ENCODE data around the gene ZMYND8. TPM values are rescaled to one million over a fixed set of nuclear protein-coding genes. Genes with fewer than 3 reads are reported as not detected.

The ZMYND8 gene
- total and polyA plus RNA-seq, 2 of the 4 experiments (the other 2 are of a cell fraction): 24.0 to 28.2 TPM

GRCh38 chr20:47191074-47191673 is 165.3 kb downstream of the ZMYND8 start:
- H3K27ac ChIP-seq (ENCODE audit: insufficient read depth, low read length): no peak overlapping the region
- no peak overlapping the region for H4K8ac ChIP-seq (ENCODE audit: low read depth in 2 of 2, low read length in 2 of 2)
- H3K4me1 ChIP-seq (ENCODE audit: control insufficient read depth, insufficient read depth, low read length): 0 out of 2 replicates have a peak, but pooled peaks cover under 1% of the 10 kb centered on the region
- H4K5ac ChIP-seq (ENCODE audit: low read depth, low read length): no peak overlapping the region
- no peak overlapping the region for H2BK120ac ChIP-seq (ENCODE audit: low read depth, low read length)
- H3K9me1 ChIP-seq (ENCODE audit: insufficient read depth, low read length): no peaks in the 10 kb centered on the region
- peak; percentile 35 for DNase-seq
- no peaks in the 10 kb centered on the region for H3K27me3 ChIP-seq (ENCODE audit: control insufficient read depth, insufficient read depth, low read length)
- no peak overlapping the region for H2BK5ac ChIP-seq (ENCODE audit: low read depth, low read length, poor library complexity, severe bottlenecking)
- H2AK5ac ChIP-seq (ENCODE audit: low read depth, low read length): no peak overlapping the region; the same call in 1 of the 2 replicates
- dilution Hi-C loops (cut with HindIII; ENCODE audit: low sequenced_read_pairs, unreplicated experiment): no loop called here
- no peak overlapping the region for H3K14ac ChIP-seq (replicated peaks; ENCODE audit: low read depth, low read length)
- no peak overlapping the region for H2AK9ac ChIP-seq (replicated peaks; ENCODE audit: low read depth, low read length, poor library complexity)
- H3K9me3 ChIP-seq (ENCODE audit: control insufficient read depth, insufficient read depth, low read length): no peaks in the 10 kb centered on the region
- no TSS peak for BruUV-seq (replicated peaks)
- no peaks in the 10 kb centered on the region for H4K20me1 ChIP-seq (ENCODE audit: insufficient read depth, low read length)
- no peak overlapping the region for H3K4me2 ChIP-seq (ENCODE audit: low read depth, low read length)
- no CpG with 5 or more reads among the region's 1 CpG for WGBS, 2 experiments (ENCODE audit: extremely low coverage in 2 of 2, insufficient read length in 1 of 2)
- no peak overlapping the region for H3K4me3 ChIP-seq (ENCODE audit: insufficient read depth, low read depth, low read length)
- H3K18ac ChIP-seq (ENCODE audit: low read depth, low read length): no peak overlapping the region
- no peaks in the 10 kb centered on the region for H3K79me1 ChIP-seq (ENCODE audit: low read depth in 1 of 2, low read length in 2 of 2)
- no peak overlapping the region for H4K91ac ChIP-seq (ENCODE audit: insufficient read depth, low read depth, low read length)
- no peak overlapping the region for H2BK20ac ChIP-seq (ENCODE audit: low read depth, low read length)
- TF ChIP-seq MAZ (IDR thresholded peaks at IDR 0.05; ENCODE audit: borderline replicate concordance, low read depth, low read length) (no peak), BHLHE40 (IDR thresholded peaks at IDR 0.05; ENCODE audit: low read depth, low read length) (no peak), CEBPB (IDR thresholded peaks at IDR 0.05; ENCODE audit: low read depth, low read length) (no peak), RCOR1 (IDR thresholded peaks at IDR 0.05; ENCODE audit: insufficient replicate concordance, low read length) (no peak), CTCF (conservative IDR thresholded peaks at IDR 0.05; ENCODE audit: low read depth, low read length) (no peak), MAFK (IDR thresholded peaks at IDR 0.05; ENCODE audit: low read depth, low read length) (no peak), ELK1 (IDR thresholded peaks at IDR 0.05; ENCODE audit: borderline replicate concordance, low read depth, low read length) (no peak)
- TF ChIP-seq, protein P1, sequence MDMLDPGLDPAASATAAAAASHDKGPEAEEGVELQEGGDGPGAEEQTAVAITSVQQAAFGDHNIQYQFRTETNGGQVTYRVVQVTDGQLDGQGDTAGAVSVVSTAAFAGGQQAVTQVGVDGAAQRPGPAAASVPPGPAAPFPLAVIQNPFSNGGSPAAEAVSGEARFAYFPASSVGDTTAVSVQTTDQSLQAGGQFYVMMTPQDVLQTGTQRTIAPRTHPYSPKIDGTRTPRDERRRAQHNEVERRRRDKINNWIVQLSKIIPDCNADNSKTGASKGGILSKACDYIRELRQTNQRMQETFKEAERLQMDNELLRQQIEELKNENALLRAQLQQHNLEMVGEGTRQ (IDR thresholded peaks at IDR 0.05; ENCODE audit: low read depth, low read length): no peak
- no peak overlapping the region for H3K56ac ChIP-seq (ENCODE audit: extremely low read depth, insufficient read depth, low read length)
- peaks cover 2% of the 10 kb centered on the region; the same call in 1 of the 2 replicates for H3K36me3 ChIP-seq (ENCODE audit: control insufficient read depth, insufficient read depth, low read length)
- H2BK15ac ChIP-seq (ENCODE audit: low read depth, low read length): no peak overlapping the region
- no peak overlapping the region for H3K23ac ChIP-seq (ENCODE audit: low read depth, low read length)
- CTCF ChIA-PET: no interaction called here
- in situ Hi-C loops (cut with MboI; ENCODE audit: low sequenced_read_pairs): loop anchor here (10.0 kb wide), 1 partner anchor 434 kb away; no protein-coding TSS in a partner anchor
- no peak for ATAC-seq (ENCODE audit: low read depth)
- intact Hi-C loops (cut with micrococcal nuclease): no loop called here
- no peak overlapping the region for H3K4ac ChIP-seq (ENCODE audit: low read depth, low read length)
- POLR2A ChIA-PET (ENCODE audit: unreplicated experiment): no interaction called here
- H3K9ac ChIP-seq (ENCODE audit: low read depth, low read length): no peak overlapping the region
- no peak overlapping the region for H2AFZ ChIP-seq (replicated peaks; ENCODE audit: low read length, poor library complexity)

Data from IMR-90 (cell line).